Gastroesophageal sphincter (tissue), 3 donors: ENCODE results near the gene OLFML2A.

Experiments used
- POLR2AphosphoS5 ChIP-seq: sonication (generic); formaldehyde crosslinking; IDR thresholded peaks from one replicate; pipeline ENCODE4 v1.6.1; 2017; ENCODE audit warnings: antibody characterized with exemption
- TF ChIP-seq, protein P1 (sequence below), 4 experiments: fragments of 200-600 bp in 2 of 4; fragments of 450-650 bp in 2 of 4; sonication (generic) in 1 of 4; IDR thresholded peaks; one replicate each; pipeline ENCODE4 v1.5.1; 2017 to 2019; ENCODE audit warnings: antibody characterized with exemption in 4 of 4, mild to moderate bottlenecking in 2 of 4, moderate library complexity in 2 of 4

- TF ChIP-seq, protein P1, sequence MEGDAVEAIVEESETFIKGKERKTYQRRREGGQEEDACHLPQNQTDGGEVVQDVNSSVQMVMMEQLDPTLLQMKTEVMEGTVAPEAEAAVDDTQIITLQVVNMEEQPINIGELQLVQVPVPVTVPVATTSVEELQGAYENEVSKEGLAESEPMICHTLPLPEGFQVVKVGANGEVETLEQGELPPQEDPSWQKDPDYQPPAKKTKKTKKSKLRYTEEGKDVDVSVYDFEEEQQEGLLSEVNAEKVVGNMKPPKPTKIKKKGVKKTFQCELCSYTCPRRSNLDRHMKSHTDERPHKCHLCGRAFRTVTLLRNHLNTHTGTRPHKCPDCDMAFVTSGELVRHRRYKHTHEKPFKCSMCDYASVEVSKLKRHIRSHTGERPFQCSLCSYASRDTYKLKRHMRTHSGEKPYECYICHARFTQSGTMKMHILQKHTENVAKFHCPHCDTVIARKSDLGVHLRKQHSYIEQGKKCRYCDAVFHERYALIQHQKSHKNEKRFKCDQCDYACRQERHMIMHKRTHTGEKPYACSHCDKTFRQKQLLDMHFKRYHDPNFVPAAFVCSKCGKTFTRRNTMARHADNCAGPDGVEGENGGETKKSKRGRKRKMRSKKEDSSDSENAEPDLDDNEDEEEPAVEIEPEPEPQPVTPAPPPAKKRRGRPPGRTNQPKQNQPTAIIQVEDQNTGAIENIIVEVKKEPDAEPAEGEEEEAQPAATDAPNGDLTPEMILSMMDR (IDR thresholded peaks at IDR 0.05): no peak
- TF ChIP-seq POLR2AphosphoS5: no peak
Measured at GRCh38 chr9:124766326-124766725, 10.6 kb upstream of the OLFML2A start.
